ENCODE measurements around the gene HS3ST1.

Gene HS3ST1

GRCh38 chr4:11428231-11428898 lies at the start of gene HS3ST1:
HS3ST1 (minus strand) TSS chr4:11428894; CDS start chr4:11400005, 28,889 bp downstream.
- no peak for DNase-seq

- DNase-seq = no peak
These were observed 47.2 kb upstream of the HS3ST1 start for GRCh38 chr4:11475871-11476270.

GRCh38 chr4:11474146-11474545 lies 45.5 kb upstream of the HS3ST1 start:
- DNase-seq = no peak

GRCh38 chr4:11472535-11472934 lies 43.8 kb upstream of the HS3ST1 start:
- no peak for DNase-seq

- DNase-seq = no peak
These were observed 42.9 kb upstream of the HS3ST1 start for GRCh38 chr4:11471618-11472017.

GRCh38 chr4:11471046-11471441 lies 42.4 kb upstream of the HS3ST1 start:
- DNase-seq = no peak

- DNase-seq = no peak
These were observed 41.8 kb upstream of the HS3ST1 start for GRCh38 chr4:11470438-11471045.

GRCh38 chr4:11469650-11470437 lies 41.1 kb upstream of the HS3ST1 start:
- DNase-seq = no peak

GRCh38 chr4:11468901-11469300 lies 40.2 kb upstream of the HS3ST1 start:
- DNase-seq = no peak

- no peak for DNase-seq
These were observed 39.2 kb upstream of the HS3ST1 start for GRCh38 chr4:11467931-11468330.

GRCh38 chr4:11463707-11464106 lies 35.0 kb upstream of the HS3ST1 start:
- no peak for DNase-seq

GRCh38 chr4:11456401-11456800 lies 27.7 kb upstream of the HS3ST1 start:
- DNase-seq = no peak

- DNase-seq = no peak
These were observed 26.6 kb upstream of the HS3ST1 start for GRCh38 chr4:11455201-11455835.

- DNase-seq = no peak
These were observed 23.0 kb upstream of the HS3ST1 start for GRCh38 chr4:11451716-11452115.

- DNase-seq = no peak
These were observed 17.6 kb upstream of the HS3ST1 start for GRCh38 chr4:11446155-11446811.

- no peak for DNase-seq
These were observed 12.5 kb upstream of the HS3ST1 start for GRCh38 chr4:11441194-11441556.

- DNase-seq = no peak
These were observed 11.9 kb upstream of the HS3ST1 start for GRCh38 chr4:11440481-11441193.

GRCh38 chr4:11439836-11440235 lies 11.1 kb upstream of the HS3ST1 start:
- no peak for DNase-seq

- no peak for DNase-seq
These were observed 10.0 kb upstream of the HS3ST1 start for GRCh38 chr4:11438647-11439046.

- DNase-seq = no peak
These were observed 8.0 kb upstream of the HS3ST1 start for GRCh38 chr4:11436673-11437072.

GRCh38 chr4:11436084-11436483 lies 7.4 kb upstream of the HS3ST1 start:
- no peak for DNase-seq

GRCh38 chr4:11435557-11435956 lies 6.9 kb upstream of the HS3ST1 start:
- no peak for DNase-seq
